ENCODE data around the gene SSBP4. TPM values are rescaled to one million over a fixed set of nuclear protein-coding genes. Genes with fewer than 3 reads are reported as not detected.

Gene SSBP4
- total RNA-seq, result 100 to 1,000 TPM in 1 of 4 donors, 10 to 100 TPM in 3; 67.4 to 172 (median 84.2) TPM

GRCh38 chr19:18419195-18419698 is at the start of gene SSBP4:
SSBP4 (plus strand) TSS chr19:18419398; CDS start chr19:18419649, 251 bp downstream.
- Histone ChIP-seq H3K4me1 (peaks cover 0 to 91% (median 65%) of the 10 kb centered on the region in 4 donors), H3K27ac (peak within 1 kb of the TSS; percentile 85 to 97 (median 89)), H3K9me3 (no peaks in the 10 kb centered on the region), H3K36me3 (no peaks in the 10 kb centered on the region), H3K4me3 (peak within 1 kb of the TSS; percentile 43 to 75 (median 62)), H3K27me3 (no peaks in the 10 kb centered on the region)
- 1% methylated on average over 21 to 56 of the region's 80 CpGs for WGBS, 2 donors
- DNase-seq (ENCODE audit: low spot score in 2 of 2), result peak in 1 of 2 donors; percentile 66
- TF ChIP-seq EP300 (IDR thresholded peaks at IDR 0.05), result no peak
- TF ChIP-seq CTCF (IDR thresholded peaks at IDR 0.05), result peak in 4 of 5 experiments; percentile 32 to 87 (median 69)
- TF ChIP-seq POLR2A (IDR thresholded peaks at IDR 0.05), result peak; percentile 61 to 64

GRCh38 chr19:18373407-18373891 is 45.7 kb upstream of the SSBP4 start:
- Histone ChIP-seq H3K36me3 (peaks cover 0 to 7% (median 0%) of the 10 kb centered on the region in 3 donors), H3K4me1 (peaks cover 0 to 41% (median 19%) of the 10 kb centered on the region in 4 donors), H3K27me3 (no peaks in the 10 kb centered on the region), H3K9me3 (no peaks in the 10 kb centered on the region), H3K27ac (peak overlapping the region; percentile 72 to 92 (median 79)), H3K4me3 (no peak overlapping the region)
- 58 to 62% methylated on average over 4 of the region's 4 CpGs for WGBS, 2 donors
- TF ChIP-seq EP300 (IDR thresholded peaks at IDR 0.05) (no peak), POLR2A (IDR thresholded peaks at IDR 0.05) (no peak), CTCF (IDR thresholded peaks at IDR 0.05) (no peak)
- no peak for DNase-seq (ENCODE audit: low spot score in 2 of 2)

- TF ChIP-seq POLR2A (IDR thresholded peaks at IDR 0.05) (peak in 1 of 2 donors; percentile 21), EP300 (IDR thresholded peaks at IDR 0.05) (peak; percentile 80 to 90), CTCF (IDR thresholded peaks at IDR 0.05) (no peak)
- Histone ChIP-seq H3K27ac (peak overlapping the region; percentile 72 to 92 (median 79)), H3K4me1 (peaks cover 0 to 47% (median 19%) of the 10 kb centered on the region in 4 donors)
Measured at GRCh38 chr19:18373892-18374629, 45.1 kb upstream of the SSBP4 start.

GRCh38 chr19:18377026-18377425 is 42.2 kb upstream of the SSBP4 start:
- DNase-seq (ENCODE audit: low spot score in 2 of 2), result no peak
- 67 to 78% methylated on average over 6 of the region's 6 CpGs for WGBS, 2 donors
- peak overlapping the region in 1 of 4 donors; percentile 39 for H3K27ac ChIP-seq
- no peaks in the 10 kb centered on the region for H3K36me3 ChIP-seq
- H3K9me3 ChIP-seq, result no peaks in the 10 kb centered on the region
- no peak overlapping the region for H3K4me3 ChIP-seq
- no peak for TF ChIP-seq POLR2A (IDR thresholded peaks at IDR 0.05)
- peak in 1 of 2 donors; percentile 30 for TF ChIP-seq EP300 (IDR thresholded peaks at IDR 0.05)
- TF ChIP-seq CTCF (IDR thresholded peaks at IDR 0.05), result no peak
- H3K27me3 ChIP-seq, result no peaks in the 10 kb centered on the region
- H3K4me1 ChIP-seq, result peaks cover 0 to 69% (median 25%) of the 10 kb centered on the region in 4 donors

More at GRCh38 chr19:18373892-18374629, 45.1 kb upstream of the SSBP4 start:
- peaks cover 0 to 5% (median 0%) of the 10 kb centered on the region in 3 donors for H3K36me3 ChIP-seq
- 31 to 33% methylated on average over 12 to 13 of the region's 17 CpGs for WGBS, 2 donors
- H3K9me3 ChIP-seq, result no peaks in the 10 kb centered on the region
- H3K27me3 ChIP-seq, result no peaks in the 10 kb centered on the region
- H3K4me3 ChIP-seq, result no peak overlapping the region
- DNase-seq (ENCODE audit: low spot score in 2 of 2), result peak; percentile 83 to 92
